GM19099 (cell line): ENCODE data around the gene FNDC1.

ENCODE experiments used
- POLR2A ChIP-seq: IDR thresholded peaks from 3 replicates; pipeline ENCODE4 v1.6.1; 2011; ENCODE audit warnings: low read depth; ENCODE audit not compliant: insufficient read length; ENCODE audit errors: extremely low read depth

The FNDC1 gene

GRCh38 chr6:159190460-159190859 lies 21.3 kb downstream of the FNDC1 start:
- no peak for TF ChIP-seq POLR2A

- TF ChIP-seq POLR2A, result no peak
Measured at GRCh38 chr6:159193923-159194322, 24.7 kb downstream of the FNDC1 start.

- TF ChIP-seq POLR2A, result no peak
Measured at GRCh38 chr6:159194421-159194820, 25.2 kb downstream of the FNDC1 start.

DNA sequence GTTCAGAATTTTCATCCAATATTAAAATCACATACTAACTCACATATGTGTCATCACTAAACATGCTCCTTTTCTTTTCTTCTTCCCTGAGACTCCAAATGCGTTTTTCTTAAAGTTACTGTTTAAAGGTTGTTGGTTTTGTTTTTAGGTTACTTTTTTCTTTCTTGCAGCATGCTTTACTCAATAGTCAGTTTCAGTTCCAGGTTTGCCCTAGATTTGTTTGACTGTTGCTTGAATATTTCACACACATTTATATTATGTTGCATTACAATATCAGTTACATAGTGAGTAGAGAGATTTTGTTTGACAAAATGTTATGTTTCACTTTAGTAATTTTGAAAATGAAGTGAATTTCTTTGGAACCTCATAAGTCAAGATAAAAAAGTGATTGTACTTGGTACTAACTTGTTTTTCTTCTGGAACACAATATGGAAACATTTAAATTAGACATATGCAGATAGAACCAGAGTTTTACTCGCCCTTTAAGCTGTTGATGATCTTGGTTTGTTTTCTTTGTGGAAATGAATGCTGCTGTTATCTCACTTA lies 27.3 kb downstream of the FNDC1 start:
- no peak for TF ChIP-seq POLR2A

DNA sequence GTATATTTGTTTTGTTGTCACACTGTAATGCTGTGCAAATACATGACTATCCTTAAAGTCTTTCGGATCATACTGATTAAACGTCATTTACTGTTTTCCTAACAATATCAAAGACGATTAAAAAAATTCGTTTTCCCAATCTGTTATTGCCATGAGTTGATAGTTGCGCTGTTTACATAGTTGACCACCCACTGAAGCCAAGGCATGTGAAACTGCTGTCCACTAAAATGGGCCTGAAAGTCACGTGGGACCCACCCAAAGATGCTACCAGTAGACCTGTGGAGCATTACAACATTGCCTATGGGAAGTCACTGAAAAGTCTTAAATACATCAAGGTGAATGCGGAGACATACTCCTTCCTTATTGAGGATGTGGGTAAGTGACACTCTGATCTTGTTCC lies 28.1 kb downstream of the FNDC1 start:
- TF ChIP-seq POLR2A, result no peak

DNA sequence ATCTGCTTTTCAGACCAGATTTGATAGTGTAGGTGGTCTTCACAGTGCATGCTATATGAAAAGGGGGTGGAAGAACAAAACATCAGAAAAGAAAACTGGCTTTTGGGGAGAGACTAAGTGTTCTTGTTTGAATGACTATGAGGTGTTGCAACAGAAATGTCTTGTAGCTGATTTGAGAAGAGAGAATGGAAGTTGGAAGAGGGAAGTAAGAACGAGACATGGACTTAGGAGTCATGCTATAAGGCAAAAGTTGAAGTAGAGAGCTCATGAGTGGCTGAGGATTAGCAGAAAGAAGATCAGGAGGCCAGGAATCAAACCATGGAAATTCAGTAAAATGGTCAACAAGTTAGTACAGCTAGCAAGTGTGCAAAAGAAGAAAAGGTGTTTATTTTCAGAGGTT lies 32.1 kb downstream of the FNDC1 start:
- no peak for TF ChIP-seq POLR2A

GRCh38 chr6:159203304-159204005 lies 34.3 kb downstream of the FNDC1 start:
- TF ChIP-seq POLR2A, result no peak

DNA sequence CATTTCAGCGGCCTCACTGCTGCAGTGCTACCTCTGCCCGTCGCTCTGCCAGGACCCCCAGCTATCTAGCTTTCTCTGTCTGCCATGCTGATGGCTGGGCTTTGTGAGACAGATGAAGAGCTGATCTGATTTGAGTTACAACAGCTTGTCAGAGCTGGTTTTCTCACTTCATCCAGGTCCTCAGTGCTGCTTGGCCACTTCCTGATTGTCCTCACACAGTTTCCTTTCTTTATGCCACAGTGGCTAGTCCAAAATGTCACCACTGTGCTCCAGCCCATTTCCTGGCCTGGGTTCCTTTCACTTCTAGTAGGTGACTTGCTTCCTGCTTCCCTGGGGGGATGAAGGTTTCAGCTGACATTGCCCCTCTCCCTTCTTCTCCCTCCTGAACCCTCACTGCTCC lies 35.4 kb downstream of the FNDC1 start:
- TF ChIP-seq POLR2A, result no peak

GRCh38 chr6:159212028-159212427 lies 42.8 kb downstream of the FNDC1 start:
- TF ChIP-seq POLR2A, result no peak

DNA sequence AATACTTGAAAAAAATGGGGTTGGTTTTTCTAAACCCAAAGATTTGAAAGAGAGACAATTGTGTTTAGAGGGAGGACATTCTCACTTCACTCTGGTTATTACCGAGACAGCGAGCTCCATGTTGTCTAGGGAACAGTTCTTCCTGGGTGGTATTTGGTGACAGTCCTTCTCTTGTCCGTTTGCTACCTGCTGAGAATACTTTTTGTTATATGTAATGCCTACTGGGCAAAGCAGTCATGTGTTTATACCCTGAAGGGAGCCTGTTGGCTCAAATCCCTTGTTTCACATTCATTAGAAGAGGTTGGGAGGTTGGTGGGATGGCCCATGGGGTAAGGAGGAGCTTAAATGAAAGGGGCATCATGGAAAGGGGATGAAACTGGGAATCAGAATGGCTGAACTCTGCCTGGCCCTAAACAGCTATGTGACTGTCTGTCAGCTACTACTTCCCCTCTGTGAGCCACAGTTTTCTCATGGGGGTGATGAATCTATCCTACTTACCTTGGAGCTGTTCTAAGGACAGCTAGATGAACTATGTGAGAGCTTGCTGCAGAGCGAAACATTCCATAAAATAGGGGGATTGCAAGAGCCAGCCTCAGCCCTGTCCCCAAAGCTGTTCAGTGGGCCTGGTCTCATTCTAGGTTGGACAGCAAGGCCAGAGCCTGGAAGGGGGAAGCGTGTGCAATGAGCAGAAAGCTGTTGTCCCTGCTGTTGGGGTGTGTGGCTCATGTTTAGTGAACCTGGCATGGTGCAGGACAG lies 43.5 kb downstream of the FNDC1 start:
- TF ChIP-seq POLR2A, result no peak

- TF ChIP-seq POLR2A, result no peak
Measured at GRCh38 chr6:159213405-159213804, 44.2 kb downstream of the FNDC1 start.

- no peak for TF ChIP-seq POLR2A
Measured at GRCh38 chr6:159214281-159214680, 45.1 kb downstream of the FNDC1 start.

DNA sequence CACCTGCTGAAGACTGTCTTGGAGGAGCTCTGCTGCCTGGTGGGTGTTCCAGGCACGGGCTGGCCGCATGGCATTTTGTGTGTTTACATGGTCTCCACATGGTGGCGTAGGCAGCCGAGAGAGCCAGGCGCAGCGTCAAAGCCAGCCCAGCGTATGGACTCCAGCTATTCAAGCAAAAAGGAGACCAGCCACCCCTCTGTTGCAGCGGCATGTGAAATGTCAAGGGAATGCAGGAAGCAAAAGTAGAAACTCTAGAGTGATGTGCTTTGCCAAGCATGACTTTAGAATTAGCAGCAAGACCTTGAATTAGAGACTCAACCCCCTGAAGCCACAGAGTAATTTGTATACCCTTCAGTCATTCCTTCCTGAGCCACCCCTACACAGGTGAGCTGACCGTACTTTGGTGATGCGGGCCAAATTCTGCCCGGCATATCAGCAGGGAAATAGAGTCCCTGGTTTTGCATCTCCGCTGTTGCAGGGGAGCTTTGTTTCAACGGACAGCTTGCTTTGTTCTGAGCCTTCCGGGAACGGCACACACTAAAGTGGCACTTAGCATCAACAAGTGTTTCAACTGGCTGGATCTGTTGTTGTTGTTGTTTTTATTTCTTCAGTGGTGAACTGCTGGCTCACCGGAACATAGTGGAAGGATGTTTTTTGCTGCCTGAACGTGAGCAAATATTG lies 48.5 kb downstream of the FNDC1 start:
- no peak for TF ChIP-seq POLR2A

GRCh38 chr6:159220093-159220492 lies 50.9 kb downstream of the FNDC1 start:
- no peak for TF ChIP-seq POLR2A

GRCh38 chr6:159221486-159222170 lies 52.4 kb downstream of the FNDC1 start:
- no peak for TF ChIP-seq POLR2A
